ENCODE measurements around the gene PTGDS. TPM values are rescaled to one million over a fixed set of nuclear protein-coding genes. Genes with fewer than 3 reads are reported as not detected.

The PTGDS gene
- total and polyA plus RNA-seq, 2 donors from 2014 or later = 236 to 709 TPM

DNA sequence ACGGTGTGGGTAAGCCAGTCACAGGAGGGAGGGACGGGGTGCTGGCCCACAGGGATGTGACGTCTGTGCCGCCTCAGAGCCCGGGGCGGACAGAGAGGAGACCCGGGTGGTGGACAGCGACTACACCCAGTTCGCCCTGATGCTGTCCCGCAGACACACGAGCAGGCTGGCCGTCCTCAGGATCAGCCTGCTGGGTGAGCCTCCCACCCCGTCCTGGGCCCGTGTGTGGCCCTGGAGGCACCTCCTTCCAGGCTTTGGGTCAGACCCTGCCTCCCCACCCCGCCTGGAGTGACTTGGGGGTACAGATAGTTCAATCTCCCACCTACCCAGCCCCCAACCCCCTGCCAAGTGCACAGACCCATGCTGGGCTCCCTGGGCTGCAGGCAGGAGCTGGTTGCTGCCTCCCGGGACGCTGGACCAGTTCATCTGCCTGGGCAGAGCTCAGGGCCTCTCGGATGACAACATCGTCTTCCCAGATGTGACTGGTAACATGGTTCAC is 23.5 kb upstream of the PTGDS start:
- peak in 2 of 5 donors; percentile 50 to 74 for DNase-seq
- Histone ChIP-seq H3K27me3 (ENCODE audit: control insufficient read depth, insufficient read depth, low read length) (no peaks in the 10 kb centered on the region), H3K4me1 (ENCODE audit: control insufficient read depth in 2 of 3, insufficient read depth in 2 of 3, low read depth in 1 of 3, low read length in 3 of 3) (peaks cover 0 to 8% (median 4%) of the 10 kb centered on the region in 3 donors), H3K4me3 (ENCODE audit: low read length in 3 of 3) (no peak overlapping the region), H3K9me3 (ENCODE audit: control insufficient read depth in 2 of 3, insufficient read depth in 1 of 3, low read length in 3 of 3) (no peaks in the 10 kb centered on the region), H3K36me3 (ENCODE audit: control insufficient read depth in 2 of 3, insufficient read depth in 3 of 3, low read length in 3 of 3) (no peaks in the 10 kb centered on the region), H3K27ac (ENCODE audit: low read depth in 2 of 2, low read length in 2 of 2) (no peak overlapping the region), H3K9ac (ENCODE audit: low read length in 3 of 3) (no peak overlapping the region)
- intact Hi-C loops (cut with DNase I) = loop anchor here (10.0 kb wide), 1 partner anchor 71 kb away; the partner anchor contains the start of gene ABCA2
- no peak for FAIRE-seq
- TF ChIP-seq, protein P1, sequence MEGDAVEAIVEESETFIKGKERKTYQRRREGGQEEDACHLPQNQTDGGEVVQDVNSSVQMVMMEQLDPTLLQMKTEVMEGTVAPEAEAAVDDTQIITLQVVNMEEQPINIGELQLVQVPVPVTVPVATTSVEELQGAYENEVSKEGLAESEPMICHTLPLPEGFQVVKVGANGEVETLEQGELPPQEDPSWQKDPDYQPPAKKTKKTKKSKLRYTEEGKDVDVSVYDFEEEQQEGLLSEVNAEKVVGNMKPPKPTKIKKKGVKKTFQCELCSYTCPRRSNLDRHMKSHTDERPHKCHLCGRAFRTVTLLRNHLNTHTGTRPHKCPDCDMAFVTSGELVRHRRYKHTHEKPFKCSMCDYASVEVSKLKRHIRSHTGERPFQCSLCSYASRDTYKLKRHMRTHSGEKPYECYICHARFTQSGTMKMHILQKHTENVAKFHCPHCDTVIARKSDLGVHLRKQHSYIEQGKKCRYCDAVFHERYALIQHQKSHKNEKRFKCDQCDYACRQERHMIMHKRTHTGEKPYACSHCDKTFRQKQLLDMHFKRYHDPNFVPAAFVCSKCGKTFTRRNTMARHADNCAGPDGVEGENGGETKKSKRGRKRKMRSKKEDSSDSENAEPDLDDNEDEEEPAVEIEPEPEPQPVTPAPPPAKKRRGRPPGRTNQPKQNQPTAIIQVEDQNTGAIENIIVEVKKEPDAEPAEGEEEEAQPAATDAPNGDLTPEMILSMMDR (IDR thresholded peaks at IDR 0.05; ENCODE audit: borderline replicate concordance, extremely low read depth, insufficient read depth) = no peak

DNA sequence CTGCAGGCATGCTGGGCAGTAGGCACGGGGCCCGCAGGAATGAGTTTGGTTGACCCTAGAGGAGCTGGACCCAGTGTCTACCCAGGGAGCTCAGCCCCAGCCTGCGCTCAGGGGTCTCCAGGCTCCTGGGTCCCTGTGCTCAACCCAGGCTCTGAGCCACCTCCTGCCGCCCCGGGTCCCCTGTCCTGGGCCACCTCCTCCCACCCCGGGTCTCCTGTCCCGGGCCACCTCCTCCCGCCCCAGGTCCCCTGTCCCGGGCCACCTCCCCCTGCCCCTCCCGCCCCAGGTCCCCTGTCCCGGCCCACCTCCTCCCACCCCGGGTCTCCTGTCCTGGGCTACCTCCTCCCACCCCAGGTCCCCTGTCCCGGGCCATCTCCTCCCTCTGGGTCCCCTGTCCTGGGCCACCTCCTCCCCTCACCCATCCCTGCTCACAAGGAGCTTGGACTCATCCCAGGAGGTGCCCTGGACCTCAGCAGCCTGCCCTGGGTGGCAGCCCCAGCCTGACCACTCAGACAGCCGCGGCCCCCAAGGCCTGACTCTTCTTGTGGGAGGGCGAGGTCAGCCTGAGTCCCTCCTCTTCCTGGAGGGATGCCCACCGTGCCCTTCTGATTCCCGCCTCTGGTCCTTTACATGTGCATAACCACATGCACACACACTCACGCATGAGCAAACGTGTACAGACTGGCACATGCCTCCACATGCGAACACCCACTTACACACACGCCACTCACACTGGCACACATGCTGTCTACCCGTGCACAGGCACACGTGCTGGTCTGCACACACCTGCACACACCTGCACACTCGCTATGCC is 22.8 kb upstream of the PTGDS start:
- TF ChIP-seq, protein P1 (IDR thresholded peaks at IDR 0.05; ENCODE audit: borderline replicate concordance, extremely low read depth, insufficient read depth) = no peak
- Histone ChIP-seq H3K4me1 (ENCODE audit: control insufficient read depth in 2 of 3, insufficient read depth in 2 of 3, low read depth in 1 of 3, low read length in 3 of 3) (peaks cover 0 to 7% (median 0%) of the 10 kb centered on the region in 3 donors), H3K9ac (ENCODE audit: low read length in 3 of 3) (no peak overlapping the region), H3K27me3 (ENCODE audit: control insufficient read depth, insufficient read depth, low read length) (no peaks in the 10 kb centered on the region), H3K9me3 (ENCODE audit: control insufficient read depth in 2 of 3, insufficient read depth in 1 of 3, low read length in 3 of 3) (no peaks in the 10 kb centered on the region), H3K4me3 (ENCODE audit: low read length in 3 of 3) (no peak overlapping the region), H3K27ac (ENCODE audit: low read depth in 2 of 2, low read length in 2 of 2) (no peak overlapping the region), H3K36me3 (ENCODE audit: control insufficient read depth in 2 of 3, insufficient read depth in 3 of 3, low read length in 3 of 3) (no peaks in the 10 kb centered on the region)
- intact Hi-C loops (cut with DNase I) = loop anchor here (10.0 kb wide), 1 partner anchor 70 kb away; the partner anchor contains the start of gene ABCA2
- FAIRE-seq (no peak), DNase-seq (peak in 2 of 5 donors; percentile 41 to 76)

DNA sequence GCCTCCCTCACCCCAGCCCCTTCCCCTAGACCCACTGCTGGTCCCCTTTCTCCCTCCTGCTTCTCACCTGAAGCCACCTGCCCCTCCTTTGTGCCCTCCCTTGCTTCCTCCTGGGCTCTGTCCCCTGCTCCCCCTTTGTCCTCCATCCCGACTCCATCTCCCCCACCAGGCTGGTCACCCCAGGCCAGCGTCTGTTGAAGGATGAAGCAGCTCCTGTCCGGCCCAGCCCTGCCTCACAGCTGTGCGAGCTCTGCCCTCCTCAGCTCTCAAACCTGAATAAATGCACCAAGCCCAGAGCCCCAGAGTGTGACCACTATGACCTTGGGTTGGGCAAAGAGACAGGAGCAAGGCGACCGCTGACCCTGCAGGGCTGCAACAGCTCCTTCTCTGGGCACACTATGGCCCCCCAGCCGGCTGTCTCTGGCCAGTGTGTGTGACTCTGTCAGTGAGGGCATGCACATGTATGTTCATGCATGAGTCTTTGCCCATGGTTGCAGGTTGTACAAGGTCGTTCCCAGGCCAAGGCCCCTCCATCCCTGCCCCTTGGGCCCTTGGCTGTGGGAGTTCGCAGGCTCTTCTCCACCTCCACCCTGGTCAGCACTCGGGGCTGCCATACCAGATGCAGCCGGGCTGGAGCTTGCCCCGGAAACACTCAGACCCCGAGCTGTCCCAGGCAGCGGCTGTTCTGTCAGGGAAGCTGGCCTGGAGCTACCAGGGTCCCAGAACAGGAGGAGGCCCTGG is 21.9 kb upstream of the PTGDS start:
- intact Hi-C loops (cut with DNase I) = loop anchor here (10.0 kb wide), 1 partner anchor 69 kb away; the partner anchor contains the start of gene ABCA2
- peaks cover 0 to 4% (median 0%) of the 10 kb centered on the region in 3 donors for H3K4me1 ChIP-seq (ENCODE audit: control insufficient read depth in 2 of 3, insufficient read depth in 2 of 3, low read depth in 1 of 3, low read length in 3 of 3)
- no peaks in the 10 kb centered on the region for H3K27me3 ChIP-seq (ENCODE audit: control insufficient read depth, insufficient read depth, low read length)
- H3K4me3 ChIP-seq (ENCODE audit: low read length in 3 of 3) = no peak overlapping the region
- no peak overlapping the region for H3K9ac ChIP-seq (ENCODE audit: low read length in 3 of 3)
- peak in 1 of 5 donors; percentile 52 for DNase-seq
- no peak for FAIRE-seq
- TF ChIP-seq, protein P1 (IDR thresholded peaks at IDR 0.05; ENCODE audit: borderline replicate concordance, extremely low read depth, insufficient read depth) = no peak
- H3K9me3 ChIP-seq (ENCODE audit: control insufficient read depth in 2 of 3, insufficient read depth in 1 of 3, low read length in 3 of 3) = no peaks in the 10 kb centered on the region
- no peak overlapping the region for H3K27ac ChIP-seq (ENCODE audit: low read depth in 2 of 2, low read length in 2 of 2)
- H3K36me3 ChIP-seq (ENCODE audit: control insufficient read depth in 2 of 3, insufficient read depth in 3 of 3, low read length in 3 of 3) = no peaks in the 10 kb centered on the region

All from kidney (tissue), 14 donors.